Nephron (organoid): ENCODE data around the gene PRDX1.
A peak's percentile ranks its signal among the peaks of the same experiment; 100 is the strongest.

Experiments used
- H3K27ac Mint-ChIP-seq, 3 experiments: 2 replicates each; pipeline ENCODE4 v1.8.0; 2020; ENCODE audit warnings: mixed read lengths in 3 of 3, mild to moderate bottlenecking in 2 of 3, moderate library complexity in 1 of 3
- H3K27me3 Mint-ChIP-seq: 2 replicates; pipeline ENCODE4 v1.8.0; 2021; ENCODE audit warnings: low read depth, mild to moderate bottlenecking, moderate library complexity, mixed read lengths
- H3K36me3 Mint-ChIP-seq: 2 replicates; pipeline ENCODE4 v1.8.0; 2020; ENCODE audit warnings: low read depth, mixed read lengths
- H3K4me1 Mint-ChIP-seq: 2 replicates; pipeline ENCODE4 v1.8.0; 2020; ENCODE audit warnings: mixed read lengths
- H3K4me3 Mint-ChIP-seq, 3 experiments: 2 replicates each; pipeline ENCODE4 v1.8.0; 2020; ENCODE audit warnings: mild to moderate bottlenecking in 3 of 3, mixed read lengths in 3 of 3, moderate library complexity in 2 of 3
- H3K9me3 Mint-ChIP-seq: 2 replicates; pipeline ENCODE4 v1.8.0; 2020; ENCODE audit warnings: mixed read lengths
- CTCF ChIP-seq, 3 experiments: fragments of 200-600 bp; sonication (generic); IDR thresholded peaks; one replicate each; pipeline ENCODE4 v1.5.0; 2021; ENCODE audit warnings: antibody characterized with exemption in 3 of 3; ENCODE audit not compliant: unreplicated experiment in 3 of 3

The PRDX1 gene

DNA sequence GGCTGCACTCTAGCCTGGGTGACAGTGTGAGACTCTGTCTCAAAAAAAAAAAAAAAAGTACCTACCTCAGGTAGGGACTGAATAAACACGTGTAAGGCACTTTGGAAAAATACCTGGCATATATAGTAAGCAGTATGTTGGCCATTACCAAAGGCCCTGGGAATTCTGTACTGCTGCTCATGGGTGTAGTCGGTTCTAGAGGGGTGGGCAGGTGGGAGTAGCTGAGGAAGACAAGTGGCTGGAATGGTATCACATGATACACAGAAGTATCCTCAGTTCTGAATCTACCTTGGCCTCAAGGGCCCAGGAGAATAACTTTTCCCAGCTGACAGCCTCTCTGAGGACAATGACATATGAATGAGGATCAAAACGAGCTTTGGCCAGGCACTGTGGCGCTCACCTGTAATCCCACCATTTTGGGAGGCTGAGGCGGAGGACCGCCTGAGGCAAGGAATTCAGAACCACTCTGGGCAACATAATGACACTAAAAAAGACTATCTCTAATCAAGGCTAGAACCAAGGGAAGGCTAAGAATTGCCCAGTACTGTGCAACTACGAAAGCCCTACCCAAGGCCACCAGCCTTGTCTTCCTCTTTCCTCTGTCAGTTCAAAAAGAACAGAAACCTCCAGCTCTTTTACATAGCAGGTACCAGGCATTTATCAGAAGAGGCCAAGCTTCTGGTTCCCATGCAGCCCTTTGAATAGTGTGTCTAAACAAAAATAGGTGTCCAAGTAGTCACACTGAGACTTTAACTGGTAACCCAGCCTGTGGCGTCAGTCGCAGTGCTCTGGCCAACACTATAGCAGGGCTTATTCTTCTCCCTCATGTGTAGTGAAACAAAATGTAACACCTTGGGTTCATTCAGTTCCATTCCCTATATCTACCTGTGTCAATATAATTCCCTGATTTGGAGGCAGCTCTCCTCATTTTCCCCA is 11.4 kb downstream of the PRDX1 start:
- H3K36me3 Mint-ChIP-seq, result peaks cover 55% of the 10 kb centered on the region
- no peaks in the 10 kb centered on the region for H3K9me3 Mint-ChIP-seq
- no peak overlapping the region for H3K27ac Mint-ChIP-seq
- no peak overlapping the region for H3K4me3 Mint-ChIP-seq
- H3K4me1 Mint-ChIP-seq, result peaks cover 27% of the 10 kb centered on the region
- no peak for TF ChIP-seq CTCF (IDR thresholded peaks at IDR 0.05; ENCODE audit: unreplicated experiment in 3 of 3)
- H3K27me3 Mint-ChIP-seq, result no peaks in the 10 kb centered on the region

DNA sequence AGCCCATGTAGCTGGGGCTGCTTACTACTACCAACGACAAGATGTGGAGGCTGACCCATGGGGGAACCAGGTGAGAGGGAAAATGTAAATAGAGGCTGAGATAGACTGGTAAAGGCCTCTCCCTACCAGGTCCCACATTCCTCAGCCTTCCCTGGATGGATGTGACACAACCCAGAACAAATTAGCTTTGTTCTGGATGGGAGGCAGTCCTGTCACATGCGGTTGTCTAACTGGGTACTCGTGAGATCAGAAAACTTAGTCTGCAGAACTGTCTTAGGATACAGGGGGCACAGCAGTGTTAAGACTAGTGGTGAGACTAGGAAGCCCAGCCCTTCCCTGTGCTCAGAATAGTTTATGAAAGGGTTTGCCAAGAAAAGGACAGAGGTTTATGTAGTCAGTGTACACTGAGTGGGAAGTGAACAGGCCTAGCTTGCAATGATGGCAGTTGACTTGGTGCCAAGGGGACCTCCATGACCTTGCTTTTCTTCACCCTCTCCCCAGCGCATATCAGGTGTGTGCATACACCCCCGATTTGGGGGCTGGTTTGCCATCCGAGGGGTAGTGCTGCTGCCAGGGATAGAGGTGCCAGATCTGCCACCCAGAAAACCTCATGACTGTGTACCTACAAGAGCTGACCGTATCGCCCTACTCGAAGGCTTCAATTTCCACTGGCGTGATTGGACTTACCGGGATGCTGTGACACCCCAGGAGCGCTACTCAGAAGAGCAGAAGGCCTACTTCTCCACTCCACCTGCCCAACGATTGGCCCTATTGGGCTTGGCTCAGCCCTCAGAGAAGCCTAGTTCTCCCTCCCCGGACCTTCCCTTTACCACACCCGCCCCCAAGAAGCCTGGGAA is 13.2 kb downstream of the PRDX1 start:
- peaks cover 10% of the 10 kb centered on the region for H3K4me1 Mint-ChIP-seq
- peaks cover 37% of the 10 kb centered on the region for H3K36me3 Mint-ChIP-seq
- H3K9me3 Mint-ChIP-seq, result no peaks in the 10 kb centered on the region
- H3K27me3 Mint-ChIP-seq, result no peaks in the 10 kb centered on the region
- TF ChIP-seq CTCF (IDR thresholded peaks at IDR 0.05; ENCODE audit: unreplicated experiment in 3 of 3), result no peak
- H3K4me3 Mint-ChIP-seq, result no peak overlapping the region
- H3K27ac Mint-ChIP-seq, result no peak overlapping the region

DNA sequence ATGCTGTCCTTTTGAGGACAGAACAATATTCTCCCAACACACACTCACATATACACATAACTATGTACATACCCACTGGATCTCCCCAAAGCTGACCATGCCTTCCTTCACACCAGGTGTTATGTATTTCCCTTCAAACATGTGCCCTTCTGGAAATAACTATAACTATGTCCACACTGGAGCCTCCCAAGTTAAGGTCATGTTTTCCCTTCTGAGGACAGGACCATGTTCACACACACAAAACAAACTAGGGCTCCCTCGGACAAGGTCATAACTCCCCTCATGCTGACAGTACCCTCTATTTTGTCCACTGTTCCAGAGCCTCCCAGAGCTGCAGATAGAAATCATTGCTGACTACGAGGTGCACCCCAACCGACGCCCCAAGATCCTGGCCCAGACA is 13.8 kb downstream of the PRDX1 start:
- Mint-ChIP-seq H3K4me3 (no peak overlapping the region), H3K27me3 (no peaks in the 10 kb centered on the region), H3K27ac (no peak overlapping the region), H3K36me3 (peaks cover 31% of the 10 kb centered on the region), H3K4me1 (peaks cover 4% of the 10 kb centered on the region), H3K9me3 (no peaks in the 10 kb centered on the region)
- no peak for TF ChIP-seq CTCF (IDR thresholded peaks at IDR 0.05; ENCODE audit: unreplicated experiment in 3 of 3)

DNA sequence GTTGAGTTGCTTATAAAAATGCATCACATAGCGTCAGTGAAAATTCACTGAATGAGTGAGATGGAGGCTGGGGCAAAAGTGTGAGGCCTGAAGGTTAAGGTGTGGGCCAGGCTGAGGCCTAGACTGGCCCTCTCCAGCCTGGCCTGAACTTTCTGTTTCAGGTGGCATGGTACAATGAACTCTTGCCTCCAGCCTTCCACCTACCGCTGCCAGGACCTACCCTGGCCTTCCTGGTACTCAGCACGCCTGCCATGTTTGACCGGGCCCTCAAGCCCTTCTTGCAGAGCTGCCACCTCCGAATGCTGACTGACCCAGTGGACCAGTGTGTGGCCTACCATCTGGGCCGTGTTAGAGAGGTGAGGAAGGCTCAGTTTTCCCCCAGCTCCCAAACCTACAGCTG is 14.5 kb downstream of the PRDX1 start:
- H3K27me3 Mint-ChIP-seq, result no peaks in the 10 kb centered on the region
- H3K27ac Mint-ChIP-seq, result no peak overlapping the region
- H3K9me3 Mint-ChIP-seq, result no peaks in the 10 kb centered on the region
- no peak for TF ChIP-seq CTCF (IDR thresholded peaks at IDR 0.05; ENCODE audit: unreplicated experiment in 3 of 3)
- peaks cover 28% of the 10 kb centered on the region for H3K36me3 Mint-ChIP-seq
- no peaks in the 10 kb centered on the region for H3K4me1 Mint-ChIP-seq
- H3K4me3 Mint-ChIP-seq, result no peak overlapping the region

DNA sequence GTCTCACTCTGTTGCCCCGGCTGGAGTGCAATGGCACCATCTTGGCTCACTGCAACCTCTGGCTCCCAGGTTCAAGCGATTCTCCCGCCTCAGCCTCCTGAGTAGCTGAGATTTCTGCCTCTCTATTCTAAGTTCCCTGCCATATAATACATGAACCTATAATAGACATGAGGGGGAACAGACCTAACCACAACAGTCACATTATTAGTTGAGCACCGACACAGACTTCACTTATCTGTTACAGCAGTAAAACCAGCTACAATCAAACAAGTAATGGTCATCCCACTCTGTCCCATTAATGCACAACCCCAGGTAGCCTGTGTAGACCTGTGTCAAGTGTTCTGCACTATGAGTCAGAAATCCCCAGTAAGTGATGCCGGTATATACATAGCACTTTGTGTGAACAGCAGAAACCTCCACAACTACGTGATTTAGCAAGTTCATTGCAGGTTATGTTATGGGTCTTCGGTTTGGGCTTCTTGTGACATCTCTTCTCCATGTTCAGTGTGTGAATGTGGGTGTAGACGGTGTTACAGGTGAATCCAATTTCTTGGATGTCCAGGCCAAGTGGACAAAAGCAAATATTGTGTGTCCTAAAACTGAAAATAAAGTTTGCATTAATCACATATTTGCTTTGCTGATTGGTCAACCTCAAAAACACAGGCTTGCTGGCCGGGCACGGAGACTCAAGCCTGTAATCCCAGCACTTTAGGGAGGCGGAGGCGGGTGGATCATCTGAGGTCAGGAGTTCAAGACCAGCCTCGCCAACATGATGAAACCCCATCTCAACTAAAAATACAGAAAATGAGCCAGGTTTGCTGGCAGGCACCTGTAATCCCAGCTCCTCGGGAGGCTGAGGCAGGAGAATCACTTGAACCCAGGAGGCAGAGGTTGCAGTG is 18.0 kb downstream of the PRDX1 start:
- peaks cover 24% of the 10 kb centered on the region for H3K4me1 Mint-ChIP-seq
- H3K4me3 Mint-ChIP-seq, result peak overlapping the region in 1 of 3 experiments; percentile 31
- peaks cover 5% of the 10 kb centered on the region for H3K36me3 Mint-ChIP-seq
- H3K9me3 Mint-ChIP-seq, result no peaks in the 10 kb centered on the region
- H3K27ac Mint-ChIP-seq, result no peak overlapping the region
- H3K27me3 Mint-ChIP-seq, result no peaks in the 10 kb centered on the region
- no peak for TF ChIP-seq CTCF (IDR thresholded peaks at IDR 0.05; ENCODE audit: unreplicated experiment in 3 of 3)
